ENCODE measurements around the gene PQBP1. TPM values are rescaled to one million over a fixed set of nuclear protein-coding genes. Genes with fewer than 3 reads are reported as not detected.

Gene PQBP1
- total and polyA plus RNA-seq, 3 donors from 2014 or later = 37.8 to 43.7 (median 39.3) TPM

- no peaks in the 10 kb centered on the region for H3K27me3 ChIP-seq
- TF ChIP-seq POLR2A (IDR thresholded peaks at IDR 0.05) (no peak), CTCF (IDR thresholded peaks at IDR 0.05) (no peak)
- H3K9me3 ChIP-seq = no peaks in the 10 kb centered on the region
- WGBS, 2 donors = 76 to 80% methylated on average over 6 of the region's 6 CpGs
- H3K36me3 ChIP-seq (ENCODE audit: low read depth, missing control alignments) = no peaks in the 10 kb centered on the region
- intact Hi-C loops (cut with DNase I; ENCODE audit: low total_unique reads) = no loop called here
- H3K27ac ChIP-seq = no peak overlapping the region
- no peak overlapping the region for H3K4me3 ChIP-seq
- peaks cover 5% of the 10 kb centered on the region for H3K4me1 ChIP-seq
- DNase-seq = no peak
Measured at GRCh38 chrX:48894891-48895290, 2.8 kb upstream of the PQBP1 start.

- TF ChIP-seq POLR2A (IDR thresholded peaks at IDR 0.05) (no peak), CTCF (IDR thresholded peaks at IDR 0.05) (no peak)
- Histone ChIP-seq H3K9me3 (no peaks in the 10 kb centered on the region), H3K27me3 (no peaks in the 10 kb centered on the region), H3K36me3 (ENCODE audit: low read depth, missing control alignments) (no peaks in the 10 kb centered on the region), H3K4me1 (peaks cover 5% of the 10 kb centered on the region), H3K27ac (peak overlapping the region; percentile 91 to 93), H3K4me3 (peak overlapping the region; percentile 63 to 80)
- 0 to 25% methylated on average over 1 to 9 of the region's 9 CpGs for WGBS, 2 donors
- DNase-seq = no peak
- intact Hi-C loops (cut with DNase I; ENCODE audit: low total_unique reads) = no loop called here
Measured at GRCh38 chrX:48896611-48897011, 1.1 kb upstream of the PQBP1 start.

GRCh38 chrX:48897157-48897624 is 539 bp upstream of the PQBP1 start:
- Histone ChIP-seq H3K27me3 (no peaks in the 10 kb centered on the region), H3K36me3 (ENCODE audit: low read depth, missing control alignments) (no peaks in the 10 kb centered on the region), H3K4me3 (peak overlapping the region; percentile 63 to 80), H3K9me3 (no peaks in the 10 kb centered on the region), H3K4me1 (peaks cover 5% of the 10 kb centered on the region), H3K27ac (peak overlapping the region; percentile 91 to 93)
- intact Hi-C loops (cut with DNase I; ENCODE audit: low total_unique reads) = no loop called here
- 1% methylated on average over 35 of the region's 38 CpGs; no CpG with 5 or more reads in 1 of the 2 donors for WGBS, 2 donors
- DNase-seq = peak; percentile 89
- TF ChIP-seq POLR2A (IDR thresholded peaks at IDR 0.05) = no peak
- TF ChIP-seq CTCF (IDR thresholded peaks at IDR 0.05) = no peak

GRCh38 chrX:48899078-48899410 is 1.3 kb downstream of the PQBP1 start:
- Histone ChIP-seq H3K27me3 (no peaks in the 10 kb centered on the region), H3K36me3 (ENCODE audit: low read depth, missing control alignments) (no peaks in the 10 kb centered on the region), H3K9me3 (no peaks in the 10 kb centered on the region), H3K4me3 (no peak overlapping the region), H3K27ac (no peak overlapping the region), H3K4me1 (peaks cover 5% of the 10 kb centered on the region)
- DNase-seq = no peak
- 67 to 73% methylated on average over 5 to 8 of the region's 8 CpGs for WGBS, 2 donors
- intact Hi-C loops (cut with DNase I; ENCODE audit: low total_unique reads) = no loop called here
- TF ChIP-seq CTCF (IDR thresholded peaks at IDR 0.05) (no peak), POLR2A (IDR thresholded peaks at IDR 0.05) (no peak)

GRCh38 chrX:48901069-48901468 is 3.3 kb downstream of the PQBP1 start:
- no peak overlapping the region for H3K4me3 ChIP-seq
- intact Hi-C loops (cut with DNase I; ENCODE audit: low total_unique reads) = no loop called here
- TF ChIP-seq CTCF (IDR thresholded peaks at IDR 0.05) (no peak), POLR2A (IDR thresholded peaks at IDR 0.05) (no peak)
- H3K36me3 ChIP-seq (ENCODE audit: low read depth, missing control alignments) = no peaks in the 10 kb centered on the region
- H3K9me3 ChIP-seq = no peaks in the 10 kb centered on the region
- H3K4me1 ChIP-seq = peaks cover 5% of the 10 kb centered on the region
- DNase-seq = no peak
- H3K27ac ChIP-seq = no peak overlapping the region
- H3K27me3 ChIP-seq = no peaks in the 10 kb centered on the region
- 86 to 96% methylated on average over 4 to 7 of the region's 7 CpGs for WGBS, 2 donors
